HCT116 (cell line): Measurements from ENCODE around the gene TMEM201.

Experiments
- RAD21 ChIP-seq: IDR thresholded peaks from 2 replicates; pipeline ENCODE4 v1.6.1; 2012; ENCODE audit warnings: low read depth, mild to moderate bottlenecking
- TF ChIP-seq, protein P1 (sequence below): IDR thresholded peaks from 2 replicates; pipeline ENCODE4 v1.6.1; 2012
- TF ChIP-seq, protein P2 (sequence below), 3 experiments: fragments of 200-600 bp in 1 of 3; sonication (generic) in 1 of 3; IDR thresholded peaks in 2 of 3; conservative IDR thresholded peaks in 1 of 3; 2 replicates each; pipeline ENCODE4 v1.5.1; 2012 to 2017; ENCODE audit warnings: low read depth in 2 of 3, low read length in 2 of 3, antibody characterized with exemption in 1 of 3, borderline replicate concordance in 1 of 3, control low read depth in 1 of 3, mild to moderate bottlenecking in 1 of 3, mixed read lengths in 1 of 3, mixed run types in 1 of 3, moderate library complexity in 1 of 3; ENCODE audit not compliant: insufficient read depth in 1 of 3

DNA sequence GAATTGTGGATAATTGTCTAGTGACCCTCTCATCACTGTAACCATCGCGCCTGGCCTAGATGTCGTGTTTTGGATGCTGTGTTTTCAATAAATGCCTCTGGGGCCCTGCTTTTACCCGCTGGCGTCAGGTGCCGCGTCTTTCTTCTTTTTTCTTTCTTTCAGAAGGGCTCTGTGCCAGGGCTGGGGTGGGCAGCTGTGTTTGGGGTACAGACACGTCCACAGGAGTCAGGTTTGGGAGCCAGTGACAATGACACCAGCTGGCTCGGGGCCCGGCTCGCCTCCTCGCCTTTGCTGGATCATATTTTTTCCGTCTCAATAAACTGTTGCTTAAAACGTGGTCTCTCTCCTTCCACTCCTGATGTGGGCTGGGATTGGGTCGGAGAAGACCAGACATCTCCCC, 16.1 kb downstream of the TMEM201 start:
- TF ChIP-seq RAD21 = no peak
- TF ChIP-seq, protein P1, sequence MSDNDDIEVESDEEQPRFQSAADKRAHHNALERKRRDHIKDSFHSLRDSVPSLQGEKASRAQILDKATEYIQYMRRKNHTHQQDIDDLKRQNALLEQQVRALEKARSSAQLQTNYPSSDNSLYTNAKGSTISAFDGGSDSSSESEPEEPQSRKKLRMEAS = no peak
- TF ChIP-seq, protein P2, sequence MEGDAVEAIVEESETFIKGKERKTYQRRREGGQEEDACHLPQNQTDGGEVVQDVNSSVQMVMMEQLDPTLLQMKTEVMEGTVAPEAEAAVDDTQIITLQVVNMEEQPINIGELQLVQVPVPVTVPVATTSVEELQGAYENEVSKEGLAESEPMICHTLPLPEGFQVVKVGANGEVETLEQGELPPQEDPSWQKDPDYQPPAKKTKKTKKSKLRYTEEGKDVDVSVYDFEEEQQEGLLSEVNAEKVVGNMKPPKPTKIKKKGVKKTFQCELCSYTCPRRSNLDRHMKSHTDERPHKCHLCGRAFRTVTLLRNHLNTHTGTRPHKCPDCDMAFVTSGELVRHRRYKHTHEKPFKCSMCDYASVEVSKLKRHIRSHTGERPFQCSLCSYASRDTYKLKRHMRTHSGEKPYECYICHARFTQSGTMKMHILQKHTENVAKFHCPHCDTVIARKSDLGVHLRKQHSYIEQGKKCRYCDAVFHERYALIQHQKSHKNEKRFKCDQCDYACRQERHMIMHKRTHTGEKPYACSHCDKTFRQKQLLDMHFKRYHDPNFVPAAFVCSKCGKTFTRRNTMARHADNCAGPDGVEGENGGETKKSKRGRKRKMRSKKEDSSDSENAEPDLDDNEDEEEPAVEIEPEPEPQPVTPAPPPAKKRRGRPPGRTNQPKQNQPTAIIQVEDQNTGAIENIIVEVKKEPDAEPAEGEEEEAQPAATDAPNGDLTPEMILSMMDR (IDR thresholded peaks at IDR 0.05 in 2 of 3, conservative IDR thresholded peaks at IDR 0.05 in 1 of 3; ENCODE audit: borderline replicate concordance in 1 of 3, insufficient read depth in 1 of 3, low read depth in 2 of 3, low read length in 2 of 3) = no peak
